Measurements from ENCODE around the gene ENOX2.
A peak's percentile ranks its signal among the peaks of the same experiment; 100 is the strongest.

The ENOX2 gene

GRCh38 chrX:130896802-130897501 is 6.1 kb downstream of the ENOX2 start:
- Mint-ChIP-seq H3K27me3 (ENCODE audit: low read depth) (no peaks in the 10 kb centered on the region), H3K9me3 (no peaks in the 10 kb centered on the region), H3K36me3 (ENCODE audit: low read depth) (peaks cover 16% of the 10 kb centered on the region), H3K27ac (peak overlapping the region; percentile 87 to 90 (median 89)), H3K4me1 (peaks cover 60% of the 10 kb centered on the region), H3K4me3 (peak overlapping the region in 1 of 3 experiments; percentile 4)
- no peak for TF ChIP-seq CTCF (IDR thresholded peaks at IDR 0.05; ENCODE audit: unreplicated experiment in 3 of 3)

DNA sequence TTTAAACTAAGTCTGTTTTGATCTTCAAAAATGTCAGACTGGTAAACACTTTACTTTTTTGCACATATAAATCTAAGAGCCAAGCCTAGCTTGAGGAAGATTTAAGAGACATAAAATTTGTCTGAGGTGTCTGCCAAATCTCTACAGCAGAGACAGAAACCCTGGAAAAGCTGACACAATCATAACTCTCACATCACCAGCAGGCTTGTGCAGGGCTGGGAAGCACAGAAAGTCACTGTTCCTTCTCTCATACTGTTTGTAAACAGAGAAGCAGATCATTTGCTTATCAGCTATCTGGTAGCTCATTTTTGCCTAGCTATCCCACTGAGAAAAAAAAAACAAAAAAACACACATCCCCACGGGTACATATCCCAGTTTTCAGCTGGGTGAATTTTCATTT is 7.0 kb downstream of the ENOX2 start:
- Mint-ChIP-seq H3K9me3 (no peaks in the 10 kb centered on the region), H3K4me1 (peaks cover 56% of the 10 kb centered on the region), H3K36me3 (ENCODE audit: low read depth) (peaks cover 16% of the 10 kb centered on the region), H3K27ac (peak overlapping the region; percentile 87 to 90 (median 89)), H3K27me3 (ENCODE audit: low read depth) (no peaks in the 10 kb centered on the region), H3K4me3 (peak overlapping the region in 2 of 3 experiments; percentile 10 to 12)
- no peak for TF ChIP-seq CTCF (IDR thresholded peaks at IDR 0.05; ENCODE audit: unreplicated experiment in 3 of 3)

DNA sequence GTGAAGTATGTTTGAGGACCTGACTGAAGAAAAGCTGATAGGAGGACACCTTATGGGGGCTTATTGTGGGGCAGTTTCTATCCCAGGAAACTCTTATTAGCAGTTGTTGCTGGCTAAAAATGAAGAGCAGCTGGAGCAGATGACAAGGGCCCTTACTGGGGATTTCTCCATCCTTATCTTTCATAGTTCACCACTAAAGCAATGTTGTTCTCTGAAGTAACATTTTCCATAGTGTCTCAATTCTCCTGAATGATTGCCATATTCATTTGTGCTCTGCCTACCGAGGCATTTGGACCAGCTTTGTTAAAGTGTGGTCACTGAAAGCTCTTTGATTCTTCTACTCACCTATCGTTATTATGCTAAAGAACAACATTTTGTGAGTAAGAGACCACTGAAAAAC is 7.7 kb downstream of the ENOX2 start:
- Mint-ChIP-seq H3K27ac (peak overlapping the region; percentile 87 to 90 (median 89)), H3K27me3 (ENCODE audit: low read depth) (no peaks in the 10 kb centered on the region)
- no peak for TF ChIP-seq CTCF (IDR thresholded peaks at IDR 0.05; ENCODE audit: unreplicated experiment in 3 of 3)

DNA sequence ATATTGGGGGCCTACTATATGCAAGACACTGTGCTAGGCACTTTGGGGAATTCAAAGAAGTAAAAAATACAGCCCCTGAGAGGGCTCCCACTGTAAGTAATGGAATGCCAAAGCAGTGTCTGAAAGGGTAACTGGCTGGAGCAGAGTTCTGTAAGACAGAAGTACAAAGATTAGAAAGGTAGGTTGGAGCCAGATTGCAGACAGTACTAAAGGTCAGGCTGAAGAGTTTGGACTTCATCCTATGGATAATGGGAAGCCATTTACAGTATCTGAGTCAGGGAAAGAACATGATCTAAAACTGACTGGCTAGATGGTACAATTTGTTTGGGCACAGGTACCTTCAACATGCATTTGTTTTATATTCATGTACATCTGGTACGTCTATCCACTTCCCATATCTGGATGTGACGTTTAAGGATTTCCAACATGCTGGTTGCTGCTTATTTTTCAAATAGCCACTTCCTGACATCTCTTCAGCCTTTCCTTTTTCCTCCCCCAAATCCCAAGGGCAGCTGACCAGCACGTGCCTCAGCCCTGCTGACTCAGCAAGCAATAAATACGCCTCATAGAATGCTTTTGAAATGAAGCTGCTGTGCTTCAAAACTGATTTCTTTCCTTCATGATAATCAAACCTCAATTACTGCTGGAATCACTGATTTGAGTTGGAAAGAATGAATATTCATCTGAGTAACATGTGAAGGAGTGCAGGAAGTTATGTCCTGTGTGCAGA is 9.5 kb downstream of the ENOX2 start:
- Mint-ChIP-seq H3K9me3 (no peaks in the 10 kb centered on the region), H3K4me3 (no peak overlapping the region), H3K36me3 (ENCODE audit: low read depth) (peaks cover 4% of the 10 kb centered on the region), H3K4me1 (peaks cover 54% of the 10 kb centered on the region), H3K27me3 (ENCODE audit: low read depth) (peaks cover 4% of the 10 kb centered on the region), H3K27ac (peak overlapping the region; percentile 53 to 78 (median 77))
- TF ChIP-seq CTCF (IDR thresholded peaks at IDR 0.05; ENCODE audit: unreplicated experiment in 3 of 3), result no peak

More for the DNA sequence above, 7.7 kb downstream of the ENOX2 start:
- Mint-ChIP-seq H3K4me3 (no peak overlapping the region), H3K4me1 (peaks cover 52% of the 10 kb centered on the region), H3K36me3 (ENCODE audit: low read depth) (peaks cover 11% of the 10 kb centered on the region), H3K9me3 (no peaks in the 10 kb centered on the region)

GRCh38 chrX:130887376-130887775 is 15.6 kb downstream of the ENOX2 start:
- peaks cover 4% of the 10 kb centered on the region for H3K27me3 Mint-ChIP-seq (ENCODE audit: low read depth)
- no peak for TF ChIP-seq CTCF (IDR thresholded peaks at IDR 0.05; ENCODE audit: unreplicated experiment in 3 of 3)
- H3K4me3 Mint-ChIP-seq, result peak overlapping the region; percentile 68 to 85 (median 75)
- H3K9me3 Mint-ChIP-seq, result no peaks in the 10 kb centered on the region
- H3K4me1 Mint-ChIP-seq, result peaks cover 52% of the 10 kb centered on the region
- peak overlapping the region; percentile 71 to 88 (median 75) for H3K27ac Mint-ChIP-seq
- no peaks in the 10 kb centered on the region for H3K36me3 Mint-ChIP-seq (ENCODE audit: low read depth)
